CD4-positive, alpha-beta memory T cell (primary cell): Measurements from ENCODE around the gene KCNQ2. TPM values are rescaled to one million over a fixed set of nuclear protein-coding genes. Genes with fewer than 3 reads are reported as not detected.

ENCODE experiments used
- CTCF ChIA-PET: fragments of 350-600 bp; sonication (Branson Sonifier 250); formaldehyde crosslinking; loops from one replicate; lab custom pipeline; 2021; ENCODE audit warnings: inconsistent platforms; ENCODE audit not compliant: partially characterized antibody; lab: Charles Lee
- POLR2A ChIA-PET: fragments of 350-600 bp; sonication (Branson Sonifier 250); formaldehyde crosslinking; loops from one replicate; lab custom pipeline; 2021; ENCODE audit not compliant: partially characterized antibody; lab: Charles Lee
- DNase-seq, 5 donors: peaks; one replicate each; pipeline versions ENCODE4 v3.0.0 to v3.0.0-alpha.2; 2020 to 2022; ENCODE audit warnings: mixed read lengths in 1 of 5
- H3K27ac ChIP-seq: one replicate; pipeline ENCODE4 v1.7.0; 2013; ENCODE audit warnings: low read depth, low read length
- H3K27me3 ChIP-seq: 2 replicates; pipeline ENCODE4 v1.7.0; 2013; ENCODE audit warnings: mild to moderate bottlenecking, low read length, moderate library complexity; ENCODE audit not compliant: insufficient read depth
- H3K36me3 ChIP-seq: 2 replicates; pipeline ENCODE4 v1.7.0; 2013; ENCODE audit warnings: mild to moderate bottlenecking, low read length, moderate library complexity; ENCODE audit not compliant: insufficient read depth
- H3K4me1 ChIP-seq: 2 replicates; pipeline ENCODE4 v1.7.0; 2013; ENCODE audit warnings: mild to moderate bottlenecking, low read length, moderate library complexity; ENCODE audit not compliant: insufficient read depth
- H3K4me3 ChIP-seq, 2 donors: one replicate each; pipeline ENCODE4 v1.7.0; 2013; ENCODE audit warnings: low read length in 2 of 2, mild to moderate bottlenecking in 1 of 2
- H3K9me3 ChIP-seq, 2 donors: one replicate each; pipeline ENCODE4 v1.7.0; 2013; ENCODE audit warnings: low read length in 2 of 2, control low read depth in 1 of 2; ENCODE audit not compliant: control insufficient read depth in 1 of 2
- H3K27ac Mint-ChIP-seq, 7 donors: one replicate each; pipeline ENCODE4 v1.8.0; 2020 to 2021; ENCODE audit warnings: mixed read lengths in 7 of 7, mild to moderate bottlenecking in 6 of 7, inconsistent platforms in 3 of 7, moderate library complexity in 3 of 7
- H3K27me3 Mint-ChIP-seq, 2 donors: one replicate each; pipeline ENCODE4 v1.8.0; 2020 to 2021; ENCODE audit warnings: mixed read lengths in 2 of 2
- H3K36me3 Mint-ChIP-seq, 2 donors: one replicate each; pipeline ENCODE4 v1.8.0; 2020 to 2021; ENCODE audit warnings: mixed read lengths in 2 of 2, inconsistent platforms in 1 of 2, mild to moderate bottlenecking in 1 of 2
- H3K4me1 Mint-ChIP-seq, 4 donors: one replicate each; pipeline ENCODE4 v1.8.0; 2020 to 2021; ENCODE audit warnings: mixed read lengths in 4 of 4, mild to moderate bottlenecking in 1 of 4
- H3K4me3 Mint-ChIP-seq, 8 donors: one replicate each; pipeline ENCODE4 v1.8.0; 2020 to 2021; ENCODE audit warnings: mixed read lengths in 8 of 8, mild to moderate bottlenecking in 7 of 8, moderate library complexity in 6 of 8, inconsistent platforms in 3 of 8
- H3K9me3 Mint-ChIP-seq, 8 donors: one replicate each; pipeline ENCODE4 v1.8.0; 2020 to 2021; ENCODE audit warnings: mixed read lengths in 8 of 8, mild to moderate bottlenecking in 5 of 8, inconsistent platforms in 3 of 8, moderate library complexity in 1 of 8
- intact Hi-C: fragments of 100-400 bp; cut with micrococcal nuclease; formaldehyde crosslinking; loops from one replicate; pipeline ENCODE4 v1.15.1; 2023
- polyA plus RNA-seq, 2 donors: library from polyadenylated mRNA; unstranded; fragments of 300-500 nt; fragmentation: Illumina TruSeq; gene quantifications; one replicate each; pipeline ENCODE4 v1.2.3, GENCODE V29; 2021
- total RNA-seq, 2 experiments: library from RNA; stranded (reverse); gene quantifications; one replicate each; pipeline ENCODE4 v1.2.3, GENCODE V29; 2021

The KCNQ2 gene
- total and polyA plus RNA-seq, 4 experiments from 2014 or later, result not detected

- Histone ChIP-seq H3K9me3 (no peaks in the 10 kb centered on the region), H3K4me3 (no peak overlapping the region), H3K36me3 (no peaks in the 10 kb centered on the region), H3K4me1 (no peaks in the 10 kb centered on the region), H3K27me3 (no peaks in the 10 kb centered on the region), H3K27ac (no peak overlapping the region)
- Mint-ChIP-seq H3K36me3 (no peaks in the 10 kb centered on the region), H3K9me3 (no peaks in the 10 kb centered on the region), H3K4me1 (no peaks in the 10 kb centered on the region), H3K27me3 (peaks cover 5 to 16% of the 10 kb centered on the region in 2 donors), H3K27ac (no peak overlapping the region), H3K4me3 (no peak overlapping the region)
- ChIA-PET CTCF (no interaction called here), POLR2A (no interaction called here)
- no peak for DNase-seq
- intact Hi-C loops, result no loop called here
Measured at GRCh38 chr20:63372971-63373885, 99.2 kb downstream of the KCNQ2 start.

- H3K36me3 Mint-ChIP-seq, result no peaks in the 10 kb centered on the region
- peaks cover 5 to 16% of the 10 kb centered on the region in 2 donors for H3K27me3 Mint-ChIP-seq
- Histone ChIP-seq H3K27ac (no peak overlapping the region), H3K27me3 (no peaks in the 10 kb centered on the region), H3K9me3 (no peaks in the 10 kb centered on the region), H3K36me3 (no peaks in the 10 kb centered on the region), H3K4me1 (no peaks in the 10 kb centered on the region), H3K4me3 (no peak overlapping the region)
- intact Hi-C loops, result no loop called here
- ChIA-PET POLR2A (no interaction called here), CTCF (no interaction called here)
- H3K9me3 Mint-ChIP-seq, result no peaks in the 10 kb centered on the region
- no peak overlapping the region for H3K27ac Mint-ChIP-seq
- no peak for DNase-seq
- peaks cover 0 to 2% (median 0%) of the 10 kb centered on the region in 4 donors for H3K4me1 Mint-ChIP-seq
- no peak overlapping the region for H3K4me3 Mint-ChIP-seq
Measured at GRCh38 chr20:63371291-63371865, 101.1 kb downstream of the KCNQ2 start.

GRCh38 chr20:63370618-63371187 is 101.8 kb downstream of the KCNQ2 start:
- CTCF ChIA-PET, result no interaction called here
- no peaks in the 10 kb centered on the region for H3K27me3 ChIP-seq
- no peak overlapping the region for H3K27ac Mint-ChIP-seq

GRCh38 chr20:63369724-63370617 is 102.5 kb downstream of the KCNQ2 start:
- Histone ChIP-seq H3K4me3 (no peak overlapping the region), H3K4me1 (no peaks in the 10 kb centered on the region), H3K27ac (no peak overlapping the region), H3K9me3 (no peaks in the 10 kb centered on the region), H3K36me3 (no peaks in the 10 kb centered on the region), H3K27me3 (no peaks in the 10 kb centered on the region)
- H3K9me3 Mint-ChIP-seq, result no peaks in the 10 kb centered on the region
- CTCF ChIA-PET, result no interaction called here
- intact Hi-C loops, result no loop called here
- H3K27me3 Mint-ChIP-seq, result peaks cover 2 to 19% of the 10 kb centered on the region in 2 donors
- no peak overlapping the region for H3K27ac Mint-ChIP-seq
- H3K36me3 Mint-ChIP-seq, result no peaks in the 10 kb centered on the region
- H3K4me3 Mint-ChIP-seq, result no peak overlapping the region
- POLR2A ChIA-PET, result no interaction called here
- H3K4me1 Mint-ChIP-seq, result peaks cover 0 to 2% (median 0%) of the 10 kb centered on the region in 4 donors
- no peak for DNase-seq

More at GRCh38 chr20:63370618-63371187, 101.8 kb downstream of the KCNQ2 start:
- intact Hi-C loops, result no loop called here
- Mint-ChIP-seq H3K4me1 (peaks cover 0 to 2% (median 0%) of the 10 kb centered on the region in 4 donors), H3K4me3 (no peak overlapping the region), H3K27me3 (peaks cover 2 to 16% of the 10 kb centered on the region in 2 donors), H3K36me3 (no peaks in the 10 kb centered on the region), H3K9me3 (no peaks in the 10 kb centered on the region)
- Histone ChIP-seq H3K36me3 (no peaks in the 10 kb centered on the region), H3K27ac (no peak overlapping the region), H3K9me3 (no peaks in the 10 kb centered on the region), H3K4me1 (no peaks in the 10 kb centered on the region), H3K4me3 (no peak overlapping the region)
- POLR2A ChIA-PET, result no interaction called here
- no peak for DNase-seq

GRCh38 chr20:63369024-63369530 is 103.4 kb downstream of the KCNQ2 start:
- DNase-seq, result no peak
- no peaks in the 10 kb centered on the region for H3K9me3 ChIP-seq
- H3K36me3 ChIP-seq, result no peaks in the 10 kb centered on the region
- no peak overlapping the region for H3K4me3 Mint-ChIP-seq
- no peak overlapping the region for H3K27ac Mint-ChIP-seq
- H3K36me3 Mint-ChIP-seq, result no peaks in the 10 kb centered on the region
- H3K27ac ChIP-seq, result no peak overlapping the region
- POLR2A ChIA-PET, result no interaction called here
- peaks cover 0 to 2% (median 0%) of the 10 kb centered on the region in 4 donors for H3K4me1 Mint-ChIP-seq
- H3K4me3 ChIP-seq, result no peak overlapping the region
- H3K27me3 ChIP-seq, result no peaks in the 10 kb centered on the region
- peaks cover 5 to 20% of the 10 kb centered on the region in 2 donors for H3K27me3 Mint-ChIP-seq
- intact Hi-C loops, result no loop called here
- H3K9me3 Mint-ChIP-seq, result peaks cover 0 to 2% (median 0%) of the 10 kb centered on the region in 8 donors
- H3K4me1 ChIP-seq, result no peaks in the 10 kb centered on the region
- CTCF ChIA-PET, result no interaction called here

- H3K36me3 ChIP-seq, result no peaks in the 10 kb centered on the region
- ChIA-PET CTCF (no interaction called here), POLR2A (no interaction called here)
- Mint-ChIP-seq H3K27me3 (peaks cover 5 to 20% of the 10 kb centered on the region in 2 donors), H3K9me3 (peaks cover 0 to 2% (median 0%) of the 10 kb centered on the region in 8 donors), H3K27ac (no peak overlapping the region), H3K36me3 (no peaks in the 10 kb centered on the region), H3K4me3 (no peak overlapping the region), H3K4me1 (peaks cover 0 to 2% (median 0%) of the 10 kb centered on the region in 4 donors)
- H3K9me3 ChIP-seq, result no peaks in the 10 kb centered on the region
- no peaks in the 10 kb centered on the region for H3K27me3 ChIP-seq
- DNase-seq, result no peak
- H3K4me1 ChIP-seq, result no peaks in the 10 kb centered on the region
- intact Hi-C loops, result no loop called here
- H3K27ac ChIP-seq, result no peak overlapping the region
- H3K4me3 ChIP-seq, result no peak overlapping the region
Measured at GRCh38 chr20:63368151-63368550, 104.3 kb downstream of the KCNQ2 start.
